ENCODE measurements around the gene ZBTB24. TPM values are rescaled to one million over a fixed set of nuclear protein-coding genes. Genes with fewer than 3 reads are reported as not detected.

Gene ZBTB24
- 1 to 10 TPM; 6.5 to 7.7 (median 6.9) TPM for total RNA-seq
- long read RNA-seq, donor 1, full-length matches to known transcripts, result 3 of 9 reads
- long read RNA-seq, donor 1, partial matches to known transcripts, result 2 of 9 reads
- long read RNA-seq, donor 1, other reads (novel, unspliced or antisense), result 4 of 9 reads
- long read RNA-seq, donor 2, result 0 reads

GRCh38 chr6:109482905-109483734 is at the start of gene ZBTB24:
Gene ZBTB24 (minus strand): TSS chr6:109483219. CDS start chr6:109482026, 1,193 bp downstream.
- Histone ChIP-seq H3K36me3 (ENCODE audit: low read depth) (no peaks in the 10 kb centered on the region), H3K9me3 (no peaks in the 10 kb centered on the region), H3K4me1 (ENCODE audit: low read depth) (peaks cover 38% of the 10 kb centered on the region), H3K4me3 (peak within 1 kb of the TSS; percentile 91)
- peak; percentile 90 for ATAC-seq
- DNase-seq, result peak; percentile 92 to 95 (median 94)
- no peak for TF ChIP-seq CTCF (IDR thresholded peaks at IDR 0.05)
- intact Hi-C loops (cut with DNase I, micrococcal nuclease), result no loop called here

GRCh38 chr6:109531446-109531845 is 48.4 kb upstream of the ZBTB24 start:
- DNase-seq, result no peak
- H3K4me3 ChIP-seq, result no peak overlapping the region
- TF ChIP-seq CTCF (IDR thresholded peaks at IDR 0.05), result no peak
- no peaks in the 10 kb centered on the region for H3K36me3 ChIP-seq (ENCODE audit: low read depth)
- H3K4me1 ChIP-seq (ENCODE audit: low read depth), result no peaks in the 10 kb centered on the region
- intact Hi-C loops (cut with DNase I, micrococcal nuclease), result no loop called here
- no peaks in the 10 kb centered on the region for H3K9me3 ChIP-seq
- ATAC-seq, result no peak

- DNase-seq, result no peak
- intact Hi-C loops (cut with DNase I, micrococcal nuclease), result loop anchor here in 1 of 2 donors (10.0 kb wide), 1 partner anchor 517 kb away; no protein-coding TSS in a partner anchor
Measured at GRCh38 chr6:109527989-109528388, 45.0 kb upstream of the ZBTB24 start.

GRCh38 chr6:109526905-109527628 is 44.0 kb upstream of the ZBTB24 start:
- peak; percentile 18 for TF ChIP-seq CTCF (IDR thresholded peaks at IDR 0.05)
- H3K36me3 ChIP-seq (ENCODE audit: low read depth), result peaks cover 4% of the 10 kb centered on the region
- H3K4me3 ChIP-seq, result no peak overlapping the region
- no peaks in the 10 kb centered on the region for H3K4me1 ChIP-seq (ENCODE audit: low read depth)
- intact Hi-C loops (cut with DNase I, micrococcal nuclease), result loop anchor here in 1 of 2 donors (10.0 kb wide), 1 partner anchor 518 kb away; no protein-coding TSS in a partner anchor
- peak in 1 of 3 donors; percentile 78 for DNase-seq
- peak; percentile 64 for ATAC-seq
- H3K9me3 ChIP-seq, result no peaks in the 10 kb centered on the region

More at GRCh38 chr6:109527989-109528388, 45.0 kb upstream of the ZBTB24 start:
- Histone ChIP-seq H3K4me3 (no peak overlapping the region), H3K36me3 (ENCODE audit: low read depth) (peaks cover 4% of the 10 kb centered on the region), H3K4me1 (ENCODE audit: low read depth) (no peaks in the 10 kb centered on the region), H3K9me3 (no peaks in the 10 kb centered on the region)
- ATAC-seq, result no peak
- TF ChIP-seq CTCF (IDR thresholded peaks at IDR 0.05), result no peak

- ATAC-seq (no peak), DNase-seq (no peak)
- H3K4me3 ChIP-seq, result no peak overlapping the region
- peaks cover 4% of the 10 kb centered on the region for H3K36me3 ChIP-seq (ENCODE audit: low read depth)
- no peak for TF ChIP-seq CTCF (IDR thresholded peaks at IDR 0.05)
- intact Hi-C loops (cut with DNase I, micrococcal nuclease), result loop anchor here in 1 of 2 donors (10.0 kb wide), 1 partner anchor 521 kb away; no protein-coding TSS in a partner anchor
- H3K9me3 ChIP-seq, result no peaks in the 10 kb centered on the region
- H3K4me1 ChIP-seq (ENCODE audit: low read depth), result no peaks in the 10 kb centered on the region
Measured at GRCh38 chr6:109524129-109524528, 41.1 kb upstream of the ZBTB24 start.

Data from mucosa of descending colon (tissue), 3 donors.